ENCODE measurements around the gene PTPRN2.

- no peak for TF ChIP-seq CTCF (IDR thresholded peaks at IDR 0.05)
- no peak for TF ChIP-seq POLR2A (IDR thresholded peaks at IDR 0.05)
Observed at GRCh38 chr7:158374146-158374545, 213.5 kb downstream of the PTPRN2 start.
